Non-pigmented ciliary epithelial cell (primary cell): ENCODE data around the gene PEA15.
A peak's percentile ranks its signal among the peaks of the same experiment; 100 is the strongest.

ENCODE experiments used
- DNase-seq: peaks from one replicate; pipeline ENCODE4 v3.0.0-alpha.2; 2010; ENCODE audit warnings: low read depth

The PEA15 gene

GRCh38 chr1:160208557-160209320 is 3.6 kb downstream of the PEA15 start:
- no peak for DNase-seq

- no peak for DNase-seq
These were observed 4.3 kb downstream of the PEA15 start for GRCh38 chr1:160209321-160210046.

- DNase-seq, result no peak
These were observed 5.4 kb downstream of the PEA15 start for GRCh38 chr1:160210561-160210960.

- DNase-seq, result no peak
These were observed 6.0 kb downstream of the PEA15 start for GRCh38 chr1:160211046-160211790.

- no peak for DNase-seq
These were observed 9.4 kb downstream of the PEA15 start for GRCh38 chr1:160214481-160215140.

GRCh38 chr1:160216301-160216700 is 11.1 kb downstream of the PEA15 start:
- no peak for DNase-seq

GRCh38 chr1:160217481-160218051 is 12.4 kb downstream of the PEA15 start:
- DNase-seq, result no peak

- DNase-seq, result peak; percentile 38
These were observed 14.1 kb downstream of the PEA15 start for GRCh38 chr1:160219062-160219929.

GRCh38 chr1:160220301-160220700 is 15.1 kb downstream of the PEA15 start:
- no peak for DNase-seq

- DNase-seq, result no peak
These were observed 15.9 kb downstream of the PEA15 start for GRCh38 chr1:160221089-160221488.

GRCh38 chr1:160222546-160222945 is 17.4 kb downstream of the PEA15 start:
- no peak for DNase-seq

- no peak for DNase-seq
These were observed 19.4 kb downstream of the PEA15 start for GRCh38 chr1:160224606-160225005.

- DNase-seq, result no peak
These were observed 20.2 kb downstream of the PEA15 start for GRCh38 chr1:160225345-160225744.

- no peak for DNase-seq
These were observed 21.4 kb downstream of the PEA15 start for GRCh38 chr1:160226623-160227022.

- no peak for DNase-seq
These were observed 21.9 kb downstream of the PEA15 start for GRCh38 chr1:160227034-160227433.

- DNase-seq, result no peak
These were observed 22.4 kb downstream of the PEA15 start for GRCh38 chr1:160227561-160227960.

- no peak for DNase-seq
These were observed 23.2 kb downstream of the PEA15 start for GRCh38 chr1:160228431-160228830.

GRCh38 chr1:160232911-160233310 is 27.7 kb downstream of the PEA15 start:
- no peak for DNase-seq

GRCh38 chr1:160236806-160237205 is 31.6 kb downstream of the PEA15 start:
- no peak for DNase-seq

GRCh38 chr1:160237558-160237957 is 32.4 kb downstream of the PEA15 start:
- no peak for DNase-seq

GRCh38 chr1:160238408-160238807 is 33.2 kb downstream of the PEA15 start:
- DNase-seq, result no peak
